Mononuclear cell (primary cell): Measurements from ENCODE around the gene PIGB. TPM values are rescaled to one million over a fixed set of nuclear protein-coding genes. Genes with fewer than 3 reads are reported as not detected.
"Not testable (repeated sequence)": the region's sequence is repeated elsewhere in the genome, so short reads cannot be mapped to it uniquely, and the experiment has no call there.

Experiments used
- H3K27me3 ChIP-seq: 2 replicates; pipeline ENCODE4 v1.6.0; 2011; ENCODE audit warnings: low read length, control low read depth; ENCODE audit not compliant: insufficient read depth
- H3K4me1 ChIP-seq: 2 replicates; pipeline ENCODE4 v1.5.1; 2011; ENCODE audit warnings: mild to moderate bottlenecking, low read length, control low read depth; ENCODE audit not compliant: insufficient read depth
- H3K4me3 ChIP-seq: 2 replicates; pipeline ENCODE4 v1.5.1; 2011; ENCODE audit warnings: mild to moderate bottlenecking, low read length, moderate library complexity
- H3K9me3 ChIP-seq: 2 replicates; pipeline ENCODE4 v1.5.1; 2011; ENCODE audit warnings: low read depth, mild to moderate bottlenecking, control low read depth, low read length
- total RNA-seq: library from RNA; depleted of rRNA; stranded (reverse); fragments of >200 nt; gene quantifications from one replicate; pipeline ENCODE4 v1.2.3, GENCODE V29; 2012

PIGB gene
- total RNA-seq, result 22.7 TPM

GRCh38 chr15:55318588-55319494, at the start of gene PIGB, which contains the start of gene PIGBOS1:
Gene PIGB (plus strand): TSS chr15:55319222. CDS start chr15:55319251, 29 bp downstream.
Gene PIGBOS1 (minus strand): TSS chr15:55319123. CDS start chr15:55317792, 1,331 bp downstream.
- H3K9me3 ChIP-seq, result no peaks in the 10 kb centered on the region
- H3K4me3 ChIP-seq, result peak within 1 kb of the TSS; percentile 99
- no peaks in the 10 kb centered on the region for H3K27me3 ChIP-seq
- H3K4me1 ChIP-seq, result peaks cover 51% of the 10 kb centered on the region

GRCh38 chr15:55270291-55270690, 48.7 kb upstream of the PIGB start:
- no peaks in the 10 kb centered on the region for H3K27me3 ChIP-seq
- no peaks in the 10 kb centered on the region for H3K9me3 ChIP-seq
- no peak overlapping the region for H3K4me3 ChIP-seq
- H3K4me1 ChIP-seq, result peaks cover 76% of the 10 kb centered on the region

GRCh38 chr15:55276324-55276723, 42.7 kb upstream of the PIGB start:
- no peak overlapping the region for H3K4me3 ChIP-seq
- H3K4me1 ChIP-seq, result peaks cover 78% of the 10 kb centered on the region
- no peaks in the 10 kb centered on the region for H3K9me3 ChIP-seq
- no peaks in the 10 kb centered on the region for H3K27me3 ChIP-seq

GRCh38 chr15:55277116-55277564, 41.9 kb upstream of the PIGB start:
- Histone ChIP-seq H3K4me1 (peaks cover 80% of the 10 kb centered on the region), H3K27me3 (no peaks in the 10 kb centered on the region), H3K4me3 (no peak overlapping the region), H3K9me3 (no peaks in the 10 kb centered on the region)

GRCh38 chr15:55277715-55278114, 41.3 kb upstream of the PIGB start:
- H3K4me1 ChIP-seq, result peaks cover 83% of the 10 kb centered on the region
- no peaks in the 10 kb centered on the region for H3K9me3 ChIP-seq
- no peak overlapping the region for H3K4me3 ChIP-seq
- H3K27me3 ChIP-seq, result no peaks in the 10 kb centered on the region

GRCh38 chr15:55279100-55279745, 39.8 kb upstream of the PIGB start:
- Histone ChIP-seq H3K9me3 (no peaks in the 10 kb centered on the region), H3K4me1 (peaks cover 91% of the 10 kb centered on the region), H3K4me3 (no peak overlapping the region), H3K27me3 (no peaks in the 10 kb centered on the region)

GRCh38 chr15:55279746-55280351, 39.2 kb upstream of the PIGB start:
- H3K4me1 ChIP-seq, result peaks cover 93% of the 10 kb centered on the region
- no peaks in the 10 kb centered on the region for H3K27me3 ChIP-seq
- H3K9me3 ChIP-seq, result no peaks in the 10 kb centered on the region
- H3K4me3 ChIP-seq, result no peak overlapping the region

GRCh38 chr15:55280589-55280988, 38.4 kb upstream of the PIGB start:
- peaks cover 93% of the 10 kb centered on the region for H3K4me1 ChIP-seq
- H3K4me3 ChIP-seq, H3K27me3 ChIP-seq, H3K9me3 ChIP-seq: not testable (repeated sequence)

GRCh38 chr15:55281517-55282228, 37.3 kb upstream of the PIGB start:
- no peaks in the 10 kb centered on the region for H3K27me3 ChIP-seq
- H3K4me1 ChIP-seq, result peaks cover 93% of the 10 kb centered on the region
- no peaks in the 10 kb centered on the region for H3K9me3 ChIP-seq
- H3K4me3 ChIP-seq, result no peak overlapping the region

GRCh38 chr15:55282284-55282833, 36.7 kb upstream of the PIGB start:
- Histone ChIP-seq H3K9me3 (no peaks in the 10 kb centered on the region), H3K4me1 (peaks cover 93% of the 10 kb centered on the region), H3K27me3 (no peaks in the 10 kb centered on the region), H3K4me3 (peak overlapping the region; percentile 9)

- Histone ChIP-seq H3K4me1 (peaks cover 94% of the 10 kb centered on the region), H3K4me3 (no peak overlapping the region), H3K27me3 (no peaks in the 10 kb centered on the region), H3K9me3 (no peaks in the 10 kb centered on the region)
These were observed 35.5 kb upstream of the PIGB start for GRCh38 chr15:55283379-55284147.

GRCh38 chr15:55284426-55284825, 34.6 kb upstream of the PIGB start:
- Histone ChIP-seq H3K4me1 (peaks cover 92% of the 10 kb centered on the region), H3K4me3 (no peak overlapping the region), H3K27me3 (no peaks in the 10 kb centered on the region), H3K9me3 (no peaks in the 10 kb centered on the region)

- not testable (repeated sequence) for H3K9me3 ChIP-seq, H3K27me3 ChIP-seq, H3K4me3 ChIP-seq
- peaks cover 80% of the 10 kb centered on the region for H3K4me1 ChIP-seq
These were observed 32.4 kb upstream of the PIGB start for GRCh38 chr15:55286442-55287189.
